ENCODE measurements around the gene NEK1. TPM values are rescaled to one million over a fixed set of nuclear protein-coding genes. Genes with fewer than 3 reads are reported as not detected.

Gene NEK1
- total RNA-seq, 1 experiment from 2014 or later = 12.3 TPM

GRCh38 chr4:169594560-169595195 lies 17.7 kb downstream of the NEK1 start:
- no peaks in the 10 kb centered on the region for H3K79me1 ChIP-seq (ENCODE audit: insufficient read depth, low read depth, low read length, poor library complexity, severe bottlenecking)
- no peak overlapping the region for H2BK20ac ChIP-seq (ENCODE audit: low read depth, low read length, poor library complexity, severe bottlenecking)
- Mint-ChIP-seq H3K4me1 (no peaks in the 10 kb centered on the region), H3K36me3 (ENCODE audit: insufficient read depth in 1 of 3, low read depth in 3 of 3) (peaks cover 0 to 2% (median 0%) of the 10 kb centered on the region in 3 experiments; a peak in 3 of 7 replicates), H3K9me3 (no peaks in the 10 kb centered on the region), H3K27me3 (ENCODE audit: low read depth) (no peaks in the 10 kb centered on the region), H3K27ac (no peak overlapping the region), H3K4me3 (no peak overlapping the region)
- no peak overlapping the region for H3K56ac ChIP-seq (ENCODE audit: insufficient read length, low read depth, low read length)
- no peak overlapping the region for H4K91ac ChIP-seq (ENCODE audit: insufficient read length, low read depth, low read length)
- no peak overlapping the region for H3K14ac ChIP-seq (ENCODE audit: insufficient read depth, low read length)
- H4K8ac ChIP-seq (replicated peaks; ENCODE audit: insufficient read length, low read depth, low read length) = no peak overlapping the region
- H3K23me2 ChIP-seq (ENCODE audit: insufficient read length, low read depth, low read length, poor library complexity, severe bottlenecking) = no peaks in the 10 kb centered on the region
- H3K27me3 ChIP-seq (ENCODE audit: insufficient read depth, low read length) = no peaks in the 10 kb centered on the region
- no peak overlapping the region for H3K9ac ChIP-seq (ENCODE audit: extremely low read depth, insufficient read length, low read length)
- no peaks in the 10 kb centered on the region for H3K9me3 ChIP-seq (ENCODE audit: control insufficient read depth, low read depth, low read length)
- H4K5ac ChIP-seq (ENCODE audit: insufficient read length, low read depth, low read length) = no peak overlapping the region
- H3K18ac ChIP-seq (ENCODE audit: insufficient read length, low read depth, low read length) = no peak overlapping the region
- no peak overlapping the region for H3K27ac ChIP-seq (ENCODE audit: insufficient read length, low read depth, low read length)
- H2BK12ac ChIP-seq (ENCODE audit: insufficient read length, low read depth, low read length) = no peak overlapping the region
- H2BK15ac ChIP-seq (ENCODE audit: low read depth, low read length) = no peak overlapping the region
- H3T11ph ChIP-seq (ENCODE audit: low read length) = no peak overlapping the region
- no peaks in the 10 kb centered on the region for H3K4me1 ChIP-seq (ENCODE audit: insufficient read depth, low read length)
- no peak overlapping the region for H2BK120ac ChIP-seq (ENCODE audit: low read depth, low read length, poor library complexity, severe bottlenecking)
- no peak overlapping the region for H2AK5ac ChIP-seq (ENCODE audit: insufficient read length, low read length)
- DNase-seq = no peak
- H3K79me2 ChIP-seq (ENCODE audit: insufficient read depth, low read length) = no peaks in the 10 kb centered on the region
- H3K4ac ChIP-seq (ENCODE audit: low read depth, low read length) = no peak overlapping the region
- H2AFZ ChIP-seq (ENCODE audit: low read length) = no peak overlapping the region
- TF ChIP-seq, protein P1, sequence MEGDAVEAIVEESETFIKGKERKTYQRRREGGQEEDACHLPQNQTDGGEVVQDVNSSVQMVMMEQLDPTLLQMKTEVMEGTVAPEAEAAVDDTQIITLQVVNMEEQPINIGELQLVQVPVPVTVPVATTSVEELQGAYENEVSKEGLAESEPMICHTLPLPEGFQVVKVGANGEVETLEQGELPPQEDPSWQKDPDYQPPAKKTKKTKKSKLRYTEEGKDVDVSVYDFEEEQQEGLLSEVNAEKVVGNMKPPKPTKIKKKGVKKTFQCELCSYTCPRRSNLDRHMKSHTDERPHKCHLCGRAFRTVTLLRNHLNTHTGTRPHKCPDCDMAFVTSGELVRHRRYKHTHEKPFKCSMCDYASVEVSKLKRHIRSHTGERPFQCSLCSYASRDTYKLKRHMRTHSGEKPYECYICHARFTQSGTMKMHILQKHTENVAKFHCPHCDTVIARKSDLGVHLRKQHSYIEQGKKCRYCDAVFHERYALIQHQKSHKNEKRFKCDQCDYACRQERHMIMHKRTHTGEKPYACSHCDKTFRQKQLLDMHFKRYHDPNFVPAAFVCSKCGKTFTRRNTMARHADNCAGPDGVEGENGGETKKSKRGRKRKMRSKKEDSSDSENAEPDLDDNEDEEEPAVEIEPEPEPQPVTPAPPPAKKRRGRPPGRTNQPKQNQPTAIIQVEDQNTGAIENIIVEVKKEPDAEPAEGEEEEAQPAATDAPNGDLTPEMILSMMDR (conservative IDR thresholded peaks at IDR 0.05) = no peak
- no peak overlapping the region for H3K4me2 ChIP-seq (ENCODE audit: insufficient read depth, insufficient read length, low read length)
- H3K23ac ChIP-seq (ENCODE audit: insufficient read length, low read depth, low read length) = no peak overlapping the region
- H4K20me1 ChIP-seq (ENCODE audit: control insufficient read depth, insufficient read depth, insufficient read length) = no peaks in the 10 kb centered on the region
- no peak overlapping the region for H2BK5ac ChIP-seq (ENCODE audit: insufficient read length, low read length)

Data from H9 (cell line).